Stimulated activated CD8-positive, alpha-beta memory T cell treated with anti-CD3 and anti-CD28 coated beads, Interleukin-12 subunit alpha, Interleukin-12 subunit beta, amount 100 ng/mL, for 4 hours (primary cell): ENCODE data around the gene RNU1-2.
"Not testable (repeated sequence)": the region's sequence is repeated elsewhere in the genome, so short reads cannot be mapped to it uniquely, and the experiment has no call there.

ENCODE experiments used
- DNase-seq: peaks from one replicate; pipeline ENCODE4 v3.0.0-alpha.2; 2020; ENCODE audit warnings: low read depth

Gene RNU1-2

DNA sequence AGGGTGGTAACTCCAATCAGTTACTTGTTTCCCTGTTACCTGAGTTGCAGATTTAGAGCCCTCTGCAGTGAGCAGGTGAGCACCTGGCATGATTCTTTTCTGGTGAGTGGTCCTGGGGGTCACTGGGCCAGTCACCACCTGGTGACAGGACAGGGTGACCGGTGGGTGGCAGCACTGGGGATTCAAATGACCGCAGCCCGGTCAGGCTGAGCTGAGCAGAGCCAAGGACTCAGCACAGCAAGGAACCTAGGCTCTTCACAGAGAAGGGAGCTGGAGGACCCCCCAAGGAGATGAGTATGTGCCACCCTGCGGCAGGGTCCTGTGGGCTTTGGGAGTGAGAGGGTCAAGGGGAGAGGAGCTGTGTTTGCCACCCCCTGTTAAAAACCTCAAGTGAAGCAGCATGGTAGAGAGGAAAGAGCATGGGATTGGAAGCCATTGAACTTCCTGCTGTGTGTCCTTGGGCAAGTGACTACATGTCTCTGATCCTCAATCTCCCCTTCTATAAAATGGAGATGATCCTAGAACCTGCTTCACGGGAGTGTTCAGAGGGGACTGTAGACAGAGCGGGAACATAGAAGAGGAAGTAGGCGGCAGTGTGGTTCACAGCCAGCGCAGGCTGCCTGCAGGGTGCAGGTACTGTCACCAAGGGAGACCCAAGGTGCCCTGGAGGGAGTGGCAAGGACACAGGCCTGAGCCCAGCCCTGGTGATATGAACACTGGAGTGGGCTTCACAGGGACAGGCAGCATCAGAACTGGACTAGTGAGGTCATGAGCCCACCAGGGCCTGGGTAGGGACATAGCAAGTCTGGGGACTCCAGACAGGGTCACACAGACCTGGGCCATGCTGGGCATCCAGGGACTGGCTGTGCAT lies 16.3 kb downstream of the RNU1-2 start:
- DNase-seq, result not testable (repeated sequence)

DNA sequence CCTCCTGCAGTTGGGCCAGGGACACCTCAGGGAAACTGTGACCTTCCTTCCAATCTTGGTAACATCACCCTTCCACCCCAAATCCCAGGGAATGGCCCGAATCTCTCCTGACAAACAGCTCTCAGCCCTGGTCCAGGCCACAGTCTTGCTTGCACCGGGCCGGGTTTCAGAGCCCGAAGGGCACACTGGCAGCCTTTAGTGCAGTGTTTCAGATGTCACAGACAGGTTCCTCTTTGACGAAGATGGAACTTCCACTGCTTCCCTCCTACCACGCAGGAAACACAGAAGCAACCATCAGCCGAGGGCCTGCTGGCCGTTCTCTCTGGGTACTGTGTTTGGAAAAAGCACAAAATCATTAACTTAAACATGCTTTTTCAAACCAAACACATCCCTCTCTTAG lies 17.0 kb downstream of the RNU1-2 start:
- not testable (repeated sequence) for DNase-seq

DNA sequence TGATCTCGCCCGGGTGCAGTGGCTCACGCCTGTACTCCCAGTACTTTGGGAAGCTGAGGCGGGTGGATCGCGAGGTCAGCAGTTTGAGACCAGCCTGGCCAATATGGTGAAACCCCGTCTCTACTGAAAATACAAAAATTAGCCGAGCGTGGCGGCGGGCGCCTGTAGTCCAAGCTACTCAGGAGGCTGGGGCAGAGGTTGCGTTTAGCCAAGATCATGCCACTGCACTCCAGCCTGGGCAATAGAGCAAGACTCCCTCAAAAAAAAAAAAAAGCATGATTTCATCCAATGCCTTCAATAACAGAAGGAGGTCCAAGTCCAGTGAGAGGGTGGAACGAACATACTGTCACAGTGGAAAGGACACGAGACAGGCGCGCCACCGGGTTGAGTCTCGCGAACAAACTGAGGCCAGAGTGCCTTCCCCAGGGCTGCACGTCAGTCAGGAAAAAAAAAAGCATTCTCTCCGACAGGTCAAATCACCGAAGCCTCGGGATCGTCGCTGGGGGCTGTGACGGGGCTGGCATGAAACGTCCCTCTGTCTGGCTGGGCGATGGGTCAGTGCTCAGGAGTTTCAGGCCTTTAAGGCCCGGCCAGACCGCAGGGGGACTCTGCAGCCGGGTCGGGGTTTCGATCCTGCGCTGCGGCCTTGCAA lies 17.5 kb downstream of the RNU1-2 start:
- DNase-seq, result no peak

DNA sequence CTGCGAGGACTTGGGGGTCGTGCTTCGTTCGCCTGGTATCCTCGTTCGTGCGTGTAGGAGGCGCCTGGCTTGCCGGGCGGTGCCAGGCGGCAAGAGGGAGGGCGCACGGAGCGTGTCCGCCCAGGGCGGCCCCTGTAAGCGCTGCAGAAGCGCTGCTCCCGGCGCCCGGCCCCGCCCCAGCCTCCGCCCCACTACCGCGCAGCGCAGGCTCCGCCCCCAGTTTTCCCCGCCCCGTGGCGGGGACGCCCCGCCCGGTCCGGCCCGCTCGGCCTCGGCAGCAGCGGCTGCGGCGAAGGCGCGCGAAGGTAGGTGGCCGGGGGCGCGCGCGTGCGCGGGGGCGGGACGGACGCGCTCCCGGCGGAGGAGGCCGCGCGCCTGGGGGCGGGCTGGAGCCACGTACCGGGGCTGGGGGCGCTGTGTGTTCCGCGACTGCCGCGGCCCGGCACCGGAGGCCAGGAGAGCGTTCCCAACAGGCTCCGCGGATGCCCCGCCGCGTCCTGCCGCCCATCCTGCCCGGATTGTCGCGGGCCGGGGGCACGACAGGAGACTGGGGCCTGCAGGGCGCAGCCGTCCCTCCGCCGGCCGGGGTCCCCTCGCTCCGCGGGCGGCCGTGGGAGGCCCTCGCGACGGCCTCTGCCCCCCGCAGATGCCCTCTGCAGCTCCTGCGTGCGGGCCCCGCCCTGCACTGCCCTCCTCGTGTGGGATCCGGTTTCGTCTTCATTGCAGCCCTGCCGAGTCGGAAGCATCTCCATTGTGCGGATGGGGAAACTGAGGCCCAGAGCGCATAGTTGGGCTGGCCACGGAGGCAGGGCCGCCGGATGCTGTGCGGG lies 18.3 kb downstream of the RNU1-2 start:
- peak; percentile 97 for DNase-seq

DNA sequence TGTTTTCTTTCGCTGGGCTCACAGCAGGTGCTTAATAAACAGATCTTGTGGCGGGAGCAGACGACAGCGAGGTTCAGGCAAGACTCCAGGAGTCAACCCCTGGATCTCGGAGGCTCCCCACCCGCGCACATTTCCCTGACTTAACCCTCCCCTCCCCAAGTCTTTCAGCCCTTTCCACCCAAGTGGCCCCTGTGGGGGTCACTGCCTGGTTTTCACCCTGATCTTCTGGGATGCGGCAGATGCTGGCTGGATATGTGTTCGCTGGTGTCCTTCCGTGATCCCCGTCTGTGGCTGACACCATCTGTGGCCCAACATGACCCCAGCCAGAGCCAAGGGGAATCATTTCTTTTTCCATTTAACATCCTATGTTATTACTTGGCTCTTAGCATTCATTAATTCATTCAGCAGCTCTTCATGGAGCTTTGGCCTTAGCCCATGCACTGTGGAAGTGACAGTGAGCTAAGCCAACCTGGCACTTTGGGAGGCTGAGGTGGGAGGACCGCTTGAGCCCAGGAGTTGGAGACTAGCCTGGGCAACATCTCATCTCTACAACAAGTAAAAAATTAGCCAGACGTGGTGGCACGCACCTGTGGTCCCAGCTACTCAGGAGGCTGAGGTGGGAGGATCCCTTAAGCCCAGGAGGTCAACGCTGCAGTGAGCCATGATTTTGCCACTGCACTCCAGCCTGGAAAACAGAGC lies 19.3 kb downstream of the RNU1-2 start:
- DNase-seq, result not testable (repeated sequence)

DNA sequence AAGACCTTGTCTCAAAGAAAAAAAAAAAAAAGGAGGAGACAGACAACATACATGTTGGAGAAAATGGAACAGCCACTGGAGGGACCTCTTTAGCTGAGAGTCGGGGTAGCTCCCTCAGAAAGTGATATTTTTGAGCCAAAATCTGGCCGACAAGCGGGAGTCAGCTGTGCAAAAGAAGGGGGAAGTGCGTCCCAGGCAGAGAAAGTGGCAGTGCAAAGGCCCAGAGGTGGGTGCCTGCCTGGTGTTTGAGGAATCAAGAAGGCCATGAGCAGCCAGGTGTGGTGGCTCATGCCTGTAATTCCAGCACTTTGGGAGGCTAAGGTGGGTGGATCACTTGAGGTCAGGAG lies 19.8 kb downstream of the RNU1-2 start:
- DNase-seq, result no peak

DNA sequence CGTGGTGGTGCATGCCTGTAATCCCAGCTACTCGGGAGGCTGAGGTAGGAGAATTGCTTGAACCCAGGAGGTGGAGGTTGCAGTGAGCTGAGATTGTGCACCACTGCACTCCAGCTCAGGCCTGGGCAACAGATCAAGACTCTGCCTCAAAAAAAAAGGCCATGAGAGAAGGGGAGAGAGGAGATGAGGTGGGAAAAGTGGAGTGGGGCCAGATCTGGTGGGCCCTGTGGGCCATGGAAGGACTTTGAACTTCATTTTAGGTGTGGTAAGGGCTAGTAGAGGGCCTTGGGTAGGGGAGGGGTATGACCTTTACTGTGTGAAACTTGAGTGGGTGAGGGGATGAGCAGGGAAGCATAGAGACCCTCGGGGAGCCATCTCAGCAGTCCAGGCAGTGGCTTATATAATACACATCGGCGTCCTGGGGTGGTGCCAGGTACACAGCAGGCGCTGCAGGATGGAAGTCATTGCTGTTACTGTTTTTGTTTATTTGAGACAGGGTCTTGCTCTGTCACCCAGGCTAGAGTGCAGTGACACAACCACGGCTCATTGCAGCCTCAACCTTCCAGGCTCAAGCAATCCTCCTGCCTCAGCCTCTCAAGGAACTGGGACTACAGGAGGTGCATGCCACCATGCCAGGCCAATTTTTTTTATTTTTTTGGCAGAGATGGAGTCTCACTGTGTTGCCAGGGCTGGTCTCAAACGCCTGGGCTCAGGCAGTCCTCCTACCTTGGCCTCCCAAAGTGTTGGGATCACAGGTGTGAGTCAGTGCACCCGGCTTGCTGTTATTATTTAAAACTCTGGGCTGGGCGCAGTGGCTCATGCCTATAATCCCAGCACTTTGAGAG lies 20.5 kb downstream of the RNU1-2 start:
- DNase-seq, result not testable (repeated sequence)

DNA sequence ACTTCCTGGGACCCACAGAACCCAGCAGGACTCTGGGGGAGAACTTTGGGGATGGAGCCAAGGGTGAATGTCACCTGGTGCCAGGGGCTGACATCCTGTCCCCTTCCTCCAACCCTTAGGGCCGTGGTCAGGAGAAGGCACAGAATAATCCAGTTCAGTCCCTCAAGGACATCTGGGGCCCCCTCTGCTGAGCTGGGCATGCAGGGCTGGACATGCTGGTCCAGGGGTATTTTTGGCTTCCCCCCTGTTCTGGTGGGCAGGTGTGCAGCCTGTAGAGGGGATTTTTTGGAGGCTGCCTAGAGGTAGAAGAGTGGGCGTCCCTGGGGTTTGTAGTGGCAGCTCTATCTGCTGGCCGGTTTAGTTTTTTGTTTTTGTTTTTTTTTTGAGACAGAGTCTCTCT lies 22.6 kb downstream of the RNU1-2 start:
- DNase-seq, result no peak

DNA sequence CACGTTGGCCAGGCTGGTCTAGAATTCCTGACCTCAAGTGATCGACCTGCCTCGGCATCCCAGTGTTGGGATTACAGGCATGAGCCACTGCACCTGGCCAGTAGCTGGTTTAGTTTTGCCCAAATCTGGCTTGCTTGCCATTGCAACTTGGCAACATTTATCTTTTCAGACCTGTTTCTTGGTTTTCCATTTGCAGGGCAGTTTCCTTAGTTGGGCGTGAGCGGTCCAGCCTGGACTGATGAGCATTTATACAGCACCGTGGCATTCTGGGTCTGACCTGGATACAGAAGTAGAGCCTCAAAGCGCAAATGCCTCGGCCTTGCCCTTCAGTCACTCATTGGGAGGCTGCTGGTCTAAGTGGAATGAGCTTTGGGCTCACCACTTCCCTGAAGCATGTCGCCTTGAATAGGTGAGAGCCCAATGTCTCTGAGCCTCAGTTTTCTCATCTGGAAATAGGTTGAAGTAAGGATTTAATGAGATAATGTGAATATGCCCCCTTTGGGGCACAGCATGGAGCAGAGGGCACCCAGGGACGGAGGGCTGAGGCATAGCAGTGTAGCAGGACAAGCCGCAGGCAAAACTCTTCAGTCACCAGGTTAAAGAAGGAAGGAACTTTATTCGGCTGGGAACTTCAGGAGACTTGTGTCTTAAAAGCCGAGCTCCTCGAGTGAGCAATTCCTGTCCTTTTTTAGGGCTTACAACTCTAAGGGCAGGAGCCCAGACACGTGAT lies 23.3 kb downstream of the RNU1-2 start:
- DNase-seq, result not testable (repeated sequence)

DNA sequence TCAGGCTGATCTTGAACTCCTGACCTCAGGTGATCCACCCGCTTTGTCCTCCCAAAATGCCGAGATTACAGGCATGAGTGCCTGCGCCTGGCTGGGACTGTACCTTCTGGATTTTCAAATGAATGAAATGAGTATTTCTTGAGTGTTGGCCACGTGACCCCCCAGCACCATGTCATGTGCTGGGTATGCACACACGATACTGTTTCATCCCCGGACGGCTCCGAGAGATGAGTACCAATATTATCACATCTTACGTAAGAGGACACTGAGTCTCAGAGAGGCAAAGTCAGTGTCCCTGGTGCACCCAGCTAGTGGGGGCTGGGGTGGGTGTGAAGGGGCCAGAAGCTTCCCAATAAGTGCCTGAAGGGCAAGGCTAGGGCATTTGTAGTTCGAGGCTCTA lies 25.2 kb downstream of the RNU1-2 start:
- DNase-seq, result no peak

DNA sequence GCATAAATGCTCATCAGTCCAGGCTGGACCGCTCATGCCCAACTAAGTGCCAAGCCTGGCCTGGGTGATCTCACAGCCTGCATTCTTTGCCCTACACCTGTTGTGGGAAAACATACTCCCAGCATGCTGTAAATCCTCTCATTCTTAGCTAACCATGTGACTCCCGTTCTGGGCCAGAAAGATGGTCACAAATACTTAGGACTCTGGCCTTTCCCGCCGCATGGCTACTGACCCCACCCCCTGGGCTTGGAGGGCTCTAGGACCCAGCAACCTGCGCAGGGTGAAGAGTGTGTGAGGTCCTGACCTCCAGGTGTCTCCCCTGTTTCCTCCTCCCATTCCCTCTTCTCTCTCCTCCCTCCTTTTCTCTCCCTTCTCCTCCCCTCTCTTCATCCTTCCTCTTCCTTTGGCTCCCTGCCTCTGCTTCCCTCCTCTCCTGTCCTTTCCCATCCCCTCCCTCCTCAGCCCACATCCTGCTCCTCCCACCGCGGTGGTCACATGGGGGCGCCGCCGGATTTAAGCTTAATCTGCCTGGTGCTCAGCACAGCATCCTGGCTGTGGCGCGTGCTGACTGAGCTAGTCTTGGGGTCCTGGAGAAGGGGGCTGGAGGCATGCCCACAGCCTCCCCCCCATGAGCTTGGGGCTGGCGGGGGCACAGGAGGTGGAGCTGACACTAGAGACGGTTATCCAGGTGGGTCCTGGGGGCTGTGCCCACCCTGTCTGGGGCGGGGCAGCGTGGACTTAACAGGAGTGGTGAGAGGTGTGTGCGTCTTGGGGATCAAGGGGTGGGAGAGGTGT lies 25.8 kb downstream of the RNU1-2 start, which contains the start of gene CROCC:
CROCC (plus strand) TSS at position 541 of the 795 bp plus-strand sequence; CDS start at position 629, 88 bp downstream.
- no peak for DNase-seq

DNA sequence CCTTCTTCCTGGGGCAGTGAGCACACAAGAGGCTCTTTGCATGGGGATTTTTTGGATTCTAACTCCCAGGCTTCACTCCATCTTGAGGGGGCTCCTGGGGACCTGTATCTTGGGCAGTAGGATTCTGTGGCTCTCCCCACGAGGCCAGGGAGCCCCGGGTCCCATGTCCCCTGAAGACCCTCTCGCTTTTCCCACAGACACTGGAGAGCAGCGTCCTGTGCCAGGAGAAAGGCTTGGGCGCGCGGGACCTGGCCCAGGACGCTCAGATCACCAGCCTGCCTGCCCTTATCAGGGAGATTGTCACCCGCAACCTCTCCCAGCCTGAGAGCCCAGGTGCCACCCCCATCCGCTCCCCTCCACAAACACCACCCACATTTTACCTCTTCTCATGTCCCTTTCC lies 26.7 kb downstream of the RNU1-2 start:
- DNase-seq, result no peak

DNA sequence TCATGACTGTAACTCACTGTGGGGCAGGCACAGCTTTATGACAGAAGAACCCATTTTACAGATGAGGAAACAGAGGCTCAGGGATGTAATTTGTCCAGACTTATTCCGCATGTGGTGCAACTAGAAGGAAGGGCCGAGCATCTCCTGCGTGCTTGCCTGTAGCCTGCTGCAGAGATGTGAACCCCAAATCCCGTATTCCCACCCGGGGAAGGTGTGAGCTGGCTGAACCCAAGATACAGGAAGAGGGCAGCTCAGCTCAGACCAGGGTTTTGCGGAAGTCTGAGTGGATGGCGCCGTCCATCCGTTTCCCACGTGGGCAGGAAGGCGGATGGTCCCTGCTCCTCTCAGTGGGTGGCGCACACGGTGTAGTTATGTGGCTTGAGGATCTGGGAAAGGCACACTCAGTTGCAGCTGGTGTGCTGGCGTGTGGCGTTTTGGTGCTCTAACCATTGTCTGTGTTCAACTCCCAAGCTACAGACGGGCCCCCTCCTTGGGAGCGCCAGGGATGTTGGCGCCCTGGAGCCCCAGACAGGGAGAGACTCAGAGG lies 27.2 kb downstream of the RNU1-2 start:
- no peak for DNase-seq

DNA sequence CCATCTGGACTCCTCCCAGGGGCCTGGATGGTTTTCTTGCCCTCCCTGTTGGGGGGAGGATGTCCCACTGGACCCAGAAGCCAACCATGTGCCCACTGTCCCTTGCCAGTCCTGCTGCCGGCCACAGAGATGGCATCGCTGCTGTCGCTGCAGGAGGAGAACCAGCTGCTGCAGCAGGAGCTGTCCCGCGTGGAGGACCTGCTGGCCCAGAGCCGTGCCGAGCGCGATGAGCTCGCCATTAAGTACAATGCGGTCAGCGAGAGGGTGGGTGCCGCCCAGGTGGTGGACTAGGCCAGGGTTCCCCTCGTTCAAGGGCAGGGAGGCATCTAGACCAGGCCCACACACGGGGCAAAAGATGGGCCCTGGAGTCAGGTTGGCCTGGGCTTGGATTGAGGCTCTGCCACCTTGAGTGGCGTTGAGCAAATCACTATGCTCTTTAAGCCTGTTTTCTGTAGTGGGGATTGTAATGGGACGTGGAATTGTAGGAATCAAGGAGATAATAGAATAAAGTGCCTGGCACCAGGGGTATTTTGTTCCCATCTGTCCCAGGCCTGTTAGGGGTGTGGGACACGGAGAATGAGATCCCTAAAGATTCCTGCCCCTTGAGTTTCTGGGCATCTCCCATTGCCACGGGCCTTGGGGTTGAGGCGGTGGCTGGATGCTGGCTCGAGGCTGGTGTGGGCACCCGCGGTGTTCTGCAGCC lies 28.6 kb downstream of the RNU1-2 start:
- DNase-seq, result no peak

DNA sequence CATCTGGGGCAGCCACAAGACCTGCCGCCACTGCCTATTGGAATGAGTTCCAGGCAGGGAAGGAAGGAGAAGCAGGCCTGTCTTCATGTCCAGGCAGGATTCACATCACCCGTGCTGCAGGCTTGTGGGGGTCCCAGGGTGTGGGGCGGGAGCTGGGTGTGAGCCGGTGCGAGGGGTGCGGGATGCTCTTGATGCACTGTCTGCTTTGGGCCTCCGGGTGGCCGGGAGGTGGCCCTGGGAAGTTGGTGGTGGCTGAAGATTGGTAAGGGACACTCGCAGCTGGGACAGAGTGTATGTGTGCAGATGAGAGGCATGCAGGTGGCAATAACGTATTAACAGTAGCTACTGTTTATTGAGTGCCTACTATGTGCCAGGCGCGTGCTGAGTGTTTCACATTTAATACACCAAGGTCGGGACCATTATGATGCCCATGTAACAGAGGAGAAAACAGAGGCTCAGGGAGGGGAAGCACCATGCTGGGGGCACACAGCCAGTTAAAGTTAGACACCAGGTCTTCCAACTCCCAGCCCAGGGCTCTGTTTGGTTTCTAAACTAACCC lies 29.2 kb downstream of the RNU1-2 start:
- DNase-seq, result no peak

DNA sequence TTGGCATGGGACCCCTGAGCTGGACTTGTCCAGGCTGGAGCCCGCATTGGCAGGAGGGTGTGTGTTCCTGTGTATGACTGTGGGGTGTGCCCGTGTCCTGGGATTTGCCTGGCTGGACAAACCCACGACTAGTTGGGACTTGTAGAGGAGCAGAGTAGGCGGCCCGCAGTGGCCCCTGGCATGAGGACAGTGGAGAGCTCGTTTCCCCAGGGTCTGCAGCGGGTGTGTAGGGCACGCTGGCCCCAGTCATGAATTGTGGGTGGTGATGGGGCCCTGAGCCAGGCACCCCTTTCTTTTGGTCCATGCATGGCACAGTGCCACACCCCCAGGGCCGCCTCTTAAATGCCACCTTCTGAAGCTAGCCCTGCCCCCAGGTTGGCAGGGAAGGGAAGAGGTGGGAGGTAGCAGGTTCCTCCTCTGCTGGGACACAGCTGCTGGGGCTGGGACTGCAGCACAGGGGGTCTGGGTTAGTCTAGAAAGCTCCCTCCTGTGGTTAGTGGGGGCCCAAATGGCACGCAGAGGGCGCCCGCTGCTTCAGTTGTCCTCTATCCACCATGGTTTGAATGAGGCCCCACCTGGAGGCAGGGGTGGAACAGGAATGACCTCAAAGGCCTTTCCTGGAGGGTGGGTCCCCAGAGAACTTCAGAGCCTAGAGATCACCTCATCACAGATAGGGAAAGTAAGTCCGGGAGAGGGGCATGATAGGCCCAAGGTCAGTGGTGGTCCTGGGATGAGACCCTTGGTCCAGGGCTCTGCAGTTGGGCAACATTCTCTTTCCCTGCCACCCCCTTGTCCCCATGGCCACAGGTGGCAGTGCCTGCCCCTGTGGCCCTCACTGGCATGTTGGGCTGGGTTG lies 30.1 kb downstream of the RNU1-2 start:
- no peak for DNase-seq

DNA sequence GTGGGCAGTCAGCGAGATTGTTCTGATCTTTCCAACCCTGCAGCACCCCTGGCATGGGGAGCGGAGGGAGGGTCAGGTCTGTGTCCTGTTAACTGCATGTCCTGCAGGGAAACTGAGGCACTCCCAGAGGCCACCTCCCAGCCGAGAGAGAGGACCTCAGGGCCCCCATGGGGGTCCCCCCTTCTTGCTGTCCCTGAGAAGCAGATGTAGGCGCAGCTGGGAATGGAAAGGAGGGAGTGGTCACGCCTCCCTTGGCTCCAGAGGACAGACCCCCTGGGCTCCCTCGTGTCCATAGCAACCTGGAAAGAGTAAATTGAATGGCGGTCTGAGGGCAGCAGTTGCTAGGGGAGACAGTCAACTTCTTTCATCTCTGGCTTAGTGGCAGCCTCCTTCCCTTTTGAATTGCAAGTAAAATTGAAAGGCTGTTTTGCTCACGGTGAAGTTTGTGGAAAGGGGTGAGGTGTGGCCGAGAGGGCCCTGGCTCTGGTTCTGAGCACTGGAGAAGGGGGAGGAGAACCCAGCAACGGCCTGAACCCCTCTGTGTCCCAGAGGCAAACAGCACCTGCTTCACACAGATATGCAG lies 30.8 kb downstream of the RNU1-2 start:
- no peak for DNase-seq
